Mucosa of rectum (tissue), 2 donors: ENCODE data around the gene SATB1.

ENCODE experiments used
- H3K27ac ChIP-seq, 2 donors: one replicate each; pipeline ENCODE4 v1.7.0; 2013; ENCODE audit warnings: inconsistent platforms in 2 of 2, low read depth in 2 of 2, low read length in 2 of 2
- H3K27me3 ChIP-seq, 2 donors: one replicate each; pipeline ENCODE4 v1.7.0; 2013; ENCODE audit warnings: low read length in 2 of 2; ENCODE audit not compliant: control insufficient read depth in 2 of 2, insufficient read depth in 2 of 2
- H3K36me3 ChIP-seq, 2 donors: one replicate each; pipeline ENCODE4 v1.7.0; 2013; ENCODE audit warnings: low read length in 2 of 2; ENCODE audit not compliant: control insufficient read depth in 2 of 2, insufficient read depth in 2 of 2
- H3K4me1 ChIP-seq, 2 donors: one replicate each; pipeline ENCODE4 v1.7.0; 2013; ENCODE audit warnings: low read length in 2 of 2, mild to moderate bottlenecking in 1 of 2; ENCODE audit not compliant: control insufficient read depth in 2 of 2, insufficient read depth in 2 of 2
- H3K4me3 ChIP-seq, 2 donors: one replicate each; pipeline ENCODE4 v1.7.0; 2013; ENCODE audit warnings: low read length in 2 of 2
- H3K9ac ChIP-seq, 2 donors: one replicate each; pipeline ENCODE4 v1.7.0; 2013; ENCODE audit warnings: low read length in 2 of 2, low read depth in 1 of 2, mild to moderate bottlenecking in 1 of 2
- H3K9me3 ChIP-seq, 2 donors: one replicate each; pipeline ENCODE4 v1.7.0; 2013; ENCODE audit warnings: low read length in 2 of 2; ENCODE audit not compliant: control insufficient read depth in 2 of 2
- donor health status: healthy.
- donor health status: Normal muscosa, but diverticular disease.

The SATB1 gene

DNA sequence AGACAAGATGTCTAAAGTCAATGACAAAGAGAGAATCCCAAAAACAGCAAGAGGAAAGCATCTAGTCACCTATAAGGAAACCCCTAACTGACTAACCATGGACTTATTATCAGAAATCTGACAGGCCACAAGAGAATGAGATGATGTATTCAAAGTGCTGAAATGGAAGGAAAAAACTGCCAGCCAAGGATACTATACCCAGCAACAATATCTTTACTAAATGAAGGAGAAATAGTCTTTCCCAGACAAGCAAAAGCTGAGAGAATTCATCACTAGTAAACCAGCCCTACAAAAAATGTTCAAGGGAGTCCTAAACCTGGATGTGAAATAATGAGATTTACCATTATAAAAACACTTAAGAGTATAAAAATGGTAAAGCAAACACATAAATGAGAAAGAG, 128.0 kb downstream of the SATB1 start:
- Histone ChIP-seq H3K4me1 (no peaks in the 10 kb centered on the region), H3K27me3 (no peaks in the 10 kb centered on the region), H3K9me3 (peaks cover 0 to 3% of the 10 kb centered on the region in 2 donors), H3K4me3 (no peak overlapping the region), H3K36me3 (no peaks in the 10 kb centered on the region), H3K9ac (no peak overlapping the region), H3K27ac (no peak overlapping the region)
